Esophagus muscularis mucosa (tissue), 3 donors: Measurements from ENCODE around the gene TBC1D5.

Source experiments
- POLR2AphosphoS5 ChIP-seq, 2 donors: sonication (generic); formaldehyde crosslinking; IDR thresholded peaks; one replicate each; pipeline ENCODE4 v1.6.1; 2017; ENCODE audit warnings: antibody characterized with exemption in 2 of 2
- TF ChIP-seq, protein P1 (sequence below), 3 experiments: fragments of 200-600 bp in 2 of 3; fragments of 450-650 bp in 1 of 3; sonication (generic) in 2 of 3; IDR thresholded peaks; one replicate each; pipeline ENCODE4 v1.5.1; 2017 to 2019; ENCODE audit warnings: antibody characterized with exemption in 3 of 3, mild to moderate bottlenecking in 2 of 3, moderate library complexity in 1 of 3

DNA sequence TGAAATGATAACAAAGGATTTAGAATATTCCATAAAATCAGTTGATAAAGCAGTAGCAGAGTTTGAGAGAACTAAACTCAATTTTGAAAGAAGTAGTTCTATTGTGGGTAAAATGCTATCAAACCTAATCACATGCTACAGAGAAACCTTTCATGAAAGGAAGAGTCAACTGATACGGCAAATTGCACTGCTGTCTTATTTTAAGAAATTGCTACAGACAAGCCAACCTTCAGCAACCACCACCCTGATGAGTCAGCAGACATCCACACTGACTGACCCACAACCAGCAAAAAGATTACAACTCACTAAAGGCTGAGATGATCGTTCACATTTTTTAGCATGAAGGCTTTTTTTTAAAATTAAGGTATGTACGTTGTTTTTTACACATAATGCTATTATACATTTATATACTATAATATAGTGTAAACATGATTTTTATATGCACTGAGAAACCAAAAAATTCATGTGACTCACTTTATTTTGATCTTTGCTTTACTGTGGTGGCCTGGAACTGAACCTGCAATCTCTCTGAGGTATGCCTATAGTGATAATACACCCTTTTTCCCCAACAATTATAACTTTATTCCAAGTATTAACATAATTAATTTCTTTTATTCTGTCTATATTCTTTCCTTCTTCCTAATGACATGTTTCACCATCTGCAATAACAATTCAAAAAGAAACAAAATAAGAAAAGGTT is 109.9 kb downstream of the TBC1D5 start:
- TF ChIP-seq, protein P1, sequence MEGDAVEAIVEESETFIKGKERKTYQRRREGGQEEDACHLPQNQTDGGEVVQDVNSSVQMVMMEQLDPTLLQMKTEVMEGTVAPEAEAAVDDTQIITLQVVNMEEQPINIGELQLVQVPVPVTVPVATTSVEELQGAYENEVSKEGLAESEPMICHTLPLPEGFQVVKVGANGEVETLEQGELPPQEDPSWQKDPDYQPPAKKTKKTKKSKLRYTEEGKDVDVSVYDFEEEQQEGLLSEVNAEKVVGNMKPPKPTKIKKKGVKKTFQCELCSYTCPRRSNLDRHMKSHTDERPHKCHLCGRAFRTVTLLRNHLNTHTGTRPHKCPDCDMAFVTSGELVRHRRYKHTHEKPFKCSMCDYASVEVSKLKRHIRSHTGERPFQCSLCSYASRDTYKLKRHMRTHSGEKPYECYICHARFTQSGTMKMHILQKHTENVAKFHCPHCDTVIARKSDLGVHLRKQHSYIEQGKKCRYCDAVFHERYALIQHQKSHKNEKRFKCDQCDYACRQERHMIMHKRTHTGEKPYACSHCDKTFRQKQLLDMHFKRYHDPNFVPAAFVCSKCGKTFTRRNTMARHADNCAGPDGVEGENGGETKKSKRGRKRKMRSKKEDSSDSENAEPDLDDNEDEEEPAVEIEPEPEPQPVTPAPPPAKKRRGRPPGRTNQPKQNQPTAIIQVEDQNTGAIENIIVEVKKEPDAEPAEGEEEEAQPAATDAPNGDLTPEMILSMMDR (IDR thresholded peaks at IDR 0.05), result no peak
- TF ChIP-seq POLR2AphosphoS5 (IDR thresholded peaks at IDR 0.05), result no peak
